ENCODE results near the gene SMOC2. TPM values are rescaled to one million over a fixed set of nuclear protein-coding genes. Genes with fewer than 3 reads are reported as not detected.

Gene SMOC2
- polyA plus RNA-seq, 3 donors: not detected

GRCh38 chr6:168681748-168682147 is 240.8 kb downstream of the SMOC2 start:
- no peak overlapping the region for H3K4me2 ChIP-seq (replicated peaks; ENCODE audit: extremely low read depth, low read length, poor library complexity, severe bottlenecking)
- H3K27ac ChIP-seq (ENCODE audit: low read depth in 1 of 2, low read length in 2 of 2): no peak overlapping the region
- H3K27ac Mint-ChIP-seq: no peak overlapping the region
- 95% methylated on average over 3 of the region's 5 CpGs for WGBS (ENCODE audit: insufficient coverage)
- H3K4me1 Mint-ChIP-seq: no peaks in the 10 kb centered on the region
- no peaks in the 10 kb centered on the region for H3K36me3 Mint-ChIP-seq
- no peaks in the 10 kb centered on the region for H3K4me1 ChIP-seq (ENCODE audit: control insufficient read depth in 1 of 2, insufficient read depth in 2 of 2, low read length in 2 of 2)
- H3K4me3 Mint-ChIP-seq: no peak overlapping the region
- peaks cover 8 to 17% (median 14%) of the 10 kb centered on the region in 7 donors for H3K9me3 Mint-ChIP-seq
- H3K9me3 ChIP-seq (replicated peaks in 1 of 2; ENCODE audit: control insufficient read depth in 1 of 2, insufficient read depth in 1 of 2, low read length in 2 of 2): peaks cover 2 to 11% of the 10 kb centered on the region in 2 donors
- DNase-seq: no peak
- H3K27me3 Mint-ChIP-seq (ENCODE audit: low read depth in 3 of 3): peaks cover 0 to 8% (median 5%) of the 10 kb centered on the region in 3 donors
- H3K36me3 ChIP-seq (replicated peaks in 1 of 2; ENCODE audit: control insufficient read depth in 1 of 2, insufficient read depth in 2 of 2, low read length in 2 of 2): no peaks in the 10 kb centered on the region
- no peak overlapping the region for H3K4me3 ChIP-seq (replicated peaks in 1 of 3; ENCODE audit: low read depth in 2 of 3, low read length in 3 of 3)
- TF ChIP-seq CTCF (IDR thresholded peaks at IDR 0.05): no peak
- H3K9ac ChIP-seq (ENCODE audit: insufficient read depth, low read length, poor library complexity, severe bottlenecking): no peak overlapping the region
- no peaks in the 10 kb centered on the region for H3K79me2 ChIP-seq (ENCODE audit: insufficient read depth, low read length)
- H4K20me1 ChIP-seq (ENCODE audit: insufficient read depth, low read length): no peaks in the 10 kb centered on the region
- intact Hi-C loops (cut with micrococcal nuclease): no loop called here
- H3K27me3 ChIP-seq (ENCODE audit: control insufficient read depth in 2 of 2, insufficient read depth in 2 of 2, low read length in 2 of 2): no peaks in the 10 kb centered on the region
- H2AFZ ChIP-seq (ENCODE audit: insufficient read depth, low read depth, low read length, poor library complexity, severe bottlenecking): no peak overlapping the region

GRCh38 chr6:168683621-168684020 is 242.6 kb downstream of the SMOC2 start:
- Mint-ChIP-seq H3K4me1 (no peaks in the 10 kb centered on the region), H3K4me3 (no peak overlapping the region), H3K27me3 (ENCODE audit: low read depth in 3 of 3) (peaks cover 2 to 9% (median 5%) of the 10 kb centered on the region in 3 donors), H3K27ac (peak overlapping the region in 1 of 7 donors; percentile 61), H3K9me3 (peaks cover 2 to 8% (median 5%) of the 10 kb centered on the region in 7 donors), H3K36me3 (no peaks in the 10 kb centered on the region)
- Histone ChIP-seq H3K4me1 (ENCODE audit: control insufficient read depth in 1 of 2, insufficient read depth in 2 of 2, low read length in 2 of 2) (no peaks in the 10 kb centered on the region), H3K4me2 (replicated peaks; ENCODE audit: extremely low read depth, low read length, poor library complexity, severe bottlenecking) (no peak overlapping the region), H3K79me2 (ENCODE audit: insufficient read depth, low read length) (no peaks in the 10 kb centered on the region), H3K4me3 (replicated peaks in 1 of 3; ENCODE audit: low read depth in 2 of 3, low read length in 3 of 3) (no peak overlapping the region), H3K9me3 (replicated peaks in 1 of 2; ENCODE audit: control insufficient read depth in 1 of 2, insufficient read depth in 1 of 2, low read length in 2 of 2) (peaks cover 0 to 6% of the 10 kb centered on the region in 2 donors), H4K20me1 (ENCODE audit: insufficient read depth, low read length) (no peaks in the 10 kb centered on the region), H3K27me3 (ENCODE audit: control insufficient read depth in 2 of 2, insufficient read depth in 2 of 2, low read length in 2 of 2) (no peaks in the 10 kb centered on the region), H3K27ac (ENCODE audit: low read depth in 1 of 2, low read length in 2 of 2) (no peak overlapping the region), H3K9ac (ENCODE audit: insufficient read depth, low read length, poor library complexity, severe bottlenecking) (no peak overlapping the region), H2AFZ (ENCODE audit: insufficient read depth, low read depth, low read length, poor library complexity, severe bottlenecking) (no peak overlapping the region), H3K36me3 (replicated peaks in 1 of 2; ENCODE audit: control insufficient read depth in 1 of 2, insufficient read depth in 2 of 2, low read length in 2 of 2) (no peaks in the 10 kb centered on the region)
- intact Hi-C loops (cut with micrococcal nuclease): no loop called here
- DNase-seq: no peak
- 74% methylated on average over 10 of the region's 11 CpGs for whole genome bisulfite sequencing (ENCODE audit: insufficient coverage)
- no peak for TF ChIP-seq CTCF (IDR thresholded peaks at IDR 0.05)

All from CD14-positive monocyte (primary cell).